HG03045 (cell line): ENCODE measurements around the gene CTSA.

Source experiments
- ATAC-seq: cut with Tn5 transposase; IDR thresholded peaks from one replicate; pipeline ENCODE4 v1.9.1; 2021; ENCODE audit warnings: mild to moderate bottlenecking, moderate library complexity; ENCODE audit not compliant: unreplicated experiment

The CTSA gene

DNA sequence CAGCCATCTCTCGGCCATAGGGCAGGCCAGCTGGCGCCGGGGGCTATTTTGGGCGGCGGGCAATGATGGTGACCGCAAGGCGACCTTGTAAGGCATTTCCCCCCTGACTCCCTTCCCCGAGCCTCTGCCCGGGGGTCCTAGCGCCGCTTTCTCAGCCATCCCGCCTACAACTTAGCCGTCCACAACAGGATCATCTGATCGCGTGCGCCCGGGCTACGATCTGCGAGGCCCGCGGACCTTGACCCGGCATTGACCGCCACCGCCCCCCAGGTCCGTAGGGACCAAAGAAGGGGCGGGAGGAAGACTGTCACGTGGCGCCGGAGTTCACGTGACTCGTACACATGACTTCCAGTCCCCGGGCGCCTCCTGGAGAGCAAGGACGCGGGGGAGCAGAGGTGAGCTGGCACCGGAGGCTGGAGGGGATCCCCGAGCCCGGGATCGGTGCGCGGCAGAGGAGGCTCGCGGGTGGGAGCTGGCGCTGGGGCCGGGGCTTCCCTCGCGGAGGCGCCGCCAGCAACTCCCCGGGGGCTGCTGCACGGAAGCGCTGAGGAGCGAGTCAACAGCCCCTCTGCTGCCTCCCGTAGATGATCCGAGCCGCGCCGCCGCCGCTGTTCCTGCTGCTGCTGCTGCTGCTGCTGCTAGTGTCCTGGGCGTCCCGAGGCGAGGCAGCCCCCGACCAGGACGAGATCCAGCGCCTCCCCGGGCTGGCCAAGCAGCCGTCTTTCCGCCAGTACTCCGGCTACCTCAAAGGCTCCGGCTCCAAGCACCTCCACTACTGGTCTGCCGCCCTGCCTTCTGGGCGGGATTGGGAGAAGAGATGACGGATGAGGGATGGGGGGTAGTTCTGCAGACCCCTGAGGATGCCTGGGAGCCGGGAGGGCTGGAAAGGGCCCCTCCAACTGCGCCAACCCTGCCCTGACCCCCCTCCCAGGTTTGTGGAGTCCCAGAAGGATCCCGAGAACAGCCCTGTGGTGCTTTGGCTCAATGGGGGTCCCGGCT, at the start of gene CTSA, which contains the start of gene NEURL2:
TSS of gene CTSA (plus strand) at position 351 of the 999 bp plus-strand sequence. CDS start at position 585, 234 bp downstream.
TSS of gene NEURL2 (minus strand) at position 224 of the 999 bp plus-strand sequence. CDS start at position 7, 217 bp downstream.
- peak; percentile 77 for ATAC-seq

DNA sequence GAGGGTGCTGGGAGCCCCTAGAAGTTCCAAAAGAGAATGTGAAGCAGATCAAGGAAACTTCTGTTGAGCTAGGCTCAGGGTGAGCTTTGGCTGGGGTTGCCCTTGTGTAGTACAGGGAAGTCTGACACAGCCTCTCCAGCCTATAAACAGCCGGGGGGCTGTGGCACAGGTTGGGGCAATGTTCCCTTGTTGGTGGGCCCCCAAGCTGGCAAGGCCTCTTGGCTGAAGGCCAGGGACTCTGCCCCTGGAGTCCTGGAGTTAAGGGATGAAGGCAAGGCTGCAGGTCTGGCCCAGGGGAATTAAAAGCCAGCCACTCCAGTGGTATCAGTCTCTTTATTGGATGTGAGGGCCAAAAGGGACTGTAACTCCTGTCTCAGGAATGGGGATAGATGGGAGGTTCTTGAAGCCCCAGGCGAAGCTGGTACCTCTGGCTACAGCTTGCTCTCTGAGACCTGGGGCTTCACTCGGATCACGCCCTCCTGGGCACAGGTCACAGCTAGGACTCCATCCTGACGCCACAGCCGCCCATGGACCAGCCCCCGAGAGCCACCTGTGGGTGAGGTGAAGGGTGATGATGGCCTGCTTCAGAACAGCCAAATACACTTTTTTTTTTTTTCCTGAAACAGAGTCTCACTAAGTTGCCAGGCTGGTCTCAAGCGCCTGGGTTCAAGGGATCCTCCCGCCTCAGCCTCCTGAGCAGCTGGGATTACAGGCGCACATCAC, 49.6 kb upstream of the CTSA start:
- no peak for ATAC-seq

DNA sequence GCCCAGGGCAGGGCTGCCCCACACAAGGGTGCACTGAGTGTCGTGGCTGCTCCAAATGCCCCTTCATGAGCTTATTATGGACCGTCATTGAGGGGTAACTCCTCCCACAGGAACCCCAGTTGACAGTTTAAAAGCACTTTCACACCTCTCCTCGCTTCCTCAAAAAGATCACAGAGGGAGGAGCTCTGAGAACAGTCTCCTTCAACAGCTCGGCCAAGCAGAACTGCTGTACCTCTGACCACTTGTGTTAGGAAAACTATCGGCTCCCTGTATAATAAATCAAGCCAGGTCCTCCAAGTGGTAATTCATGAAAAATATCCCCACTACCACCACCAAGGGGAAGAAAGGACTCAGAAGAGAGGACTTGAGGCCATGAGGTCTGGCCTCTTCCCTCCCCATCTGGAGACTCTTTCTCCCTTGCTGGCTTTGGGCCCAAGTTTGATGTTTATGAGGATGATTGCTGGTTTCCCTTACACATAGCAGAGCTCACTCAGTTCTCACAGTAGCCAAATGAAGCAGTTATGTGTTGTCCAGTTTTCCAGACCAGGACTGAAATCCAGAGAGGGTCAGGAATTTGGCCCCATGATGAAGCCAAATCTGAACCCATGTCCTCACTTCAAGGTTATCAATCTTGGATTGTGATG, 48.8 kb upstream of the CTSA start:
- no peak for ATAC-seq

DNA sequence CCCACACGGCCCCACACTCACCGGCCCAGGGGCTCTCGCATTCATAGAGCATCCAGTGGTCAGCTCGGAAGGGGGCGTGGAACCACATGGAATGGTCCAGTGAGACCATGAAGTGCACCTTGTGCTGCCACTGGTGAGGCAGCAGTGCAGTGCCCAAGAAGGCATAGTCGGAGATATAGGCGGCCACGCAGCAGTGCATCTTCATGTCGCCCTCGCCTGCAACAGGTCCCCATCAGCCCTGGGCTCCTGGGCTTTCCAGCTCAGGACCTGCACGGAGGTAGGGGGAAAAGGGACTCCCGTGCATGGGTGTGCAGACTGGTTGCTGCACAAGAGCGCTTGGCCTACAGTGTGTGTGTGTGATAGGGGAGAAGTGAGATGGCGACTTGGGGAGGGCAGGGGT, 47.6 kb upstream of the CTSA start:
- ATAC-seq = no peak

DNA sequence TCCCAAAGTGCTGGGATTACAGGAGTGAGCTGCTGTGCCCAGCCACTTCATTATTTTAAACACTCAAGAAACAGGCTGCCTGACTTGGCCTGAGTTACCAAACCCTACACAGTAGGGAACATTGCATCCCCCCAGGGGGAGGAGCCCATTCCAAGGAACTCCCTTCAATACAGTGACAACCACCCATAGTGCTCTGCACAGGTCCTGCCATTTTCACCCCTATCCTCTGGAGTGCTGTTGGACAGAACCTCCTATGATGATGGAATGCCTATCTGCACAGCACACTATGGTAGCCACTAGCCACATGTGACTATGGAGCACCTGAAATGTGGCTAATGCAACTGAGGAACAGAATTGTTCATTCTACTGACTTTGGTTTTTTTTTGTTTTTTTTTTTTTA, 45.7 kb upstream of the CTSA start:
- no peak for ATAC-seq

DNA sequence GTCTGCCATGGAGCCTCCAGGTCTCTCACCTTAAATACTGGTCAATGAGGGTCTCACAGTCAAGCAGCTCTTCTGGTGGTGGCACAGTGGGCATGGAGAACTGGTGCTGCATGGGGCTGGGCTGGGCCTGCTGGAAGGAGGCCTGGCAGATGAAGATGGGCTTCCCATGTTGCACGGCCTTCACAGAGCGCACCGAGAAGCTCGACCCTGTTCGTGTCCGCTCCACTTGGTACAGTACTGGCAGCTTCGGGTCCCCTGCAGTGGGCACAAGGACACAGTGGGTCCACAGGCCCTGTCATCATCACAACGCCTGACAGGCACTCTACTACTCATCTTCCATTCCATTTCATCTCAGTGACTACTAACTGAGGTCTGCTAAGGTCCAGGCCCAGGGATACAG, 42.7 kb upstream of the CTSA start:
- ATAC-seq = no peak

DNA sequence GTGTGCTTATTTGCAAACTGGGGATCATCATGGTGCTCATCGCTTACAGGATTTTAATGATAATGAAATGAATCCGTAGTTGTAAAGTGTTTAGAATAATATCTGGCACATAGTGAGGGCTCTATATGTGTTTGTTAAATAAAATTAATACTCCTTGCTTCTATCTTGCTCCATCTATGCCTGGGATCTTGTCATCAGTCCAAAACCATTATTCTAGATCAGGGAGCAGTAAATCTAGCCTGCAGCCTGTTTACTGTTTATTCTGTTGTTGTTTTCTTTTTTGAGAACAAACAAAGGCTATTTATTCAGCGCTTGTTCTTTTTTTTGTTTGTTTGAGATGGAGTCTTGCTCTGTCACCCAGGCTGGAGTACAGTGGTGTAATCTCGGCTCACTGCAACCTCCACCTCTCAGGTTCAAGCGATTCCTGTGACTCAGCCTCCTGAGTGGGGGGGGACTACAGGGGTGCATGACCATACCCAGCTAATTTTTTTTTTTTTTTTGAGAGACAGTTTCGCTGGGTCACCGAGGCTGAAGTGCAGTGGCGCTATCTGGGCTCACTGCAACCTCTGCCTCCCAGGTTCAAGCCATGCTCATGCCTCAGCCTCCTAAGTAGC, 42.1 kb upstream of the CTSA start:
- no peak for ATAC-seq

DNA sequence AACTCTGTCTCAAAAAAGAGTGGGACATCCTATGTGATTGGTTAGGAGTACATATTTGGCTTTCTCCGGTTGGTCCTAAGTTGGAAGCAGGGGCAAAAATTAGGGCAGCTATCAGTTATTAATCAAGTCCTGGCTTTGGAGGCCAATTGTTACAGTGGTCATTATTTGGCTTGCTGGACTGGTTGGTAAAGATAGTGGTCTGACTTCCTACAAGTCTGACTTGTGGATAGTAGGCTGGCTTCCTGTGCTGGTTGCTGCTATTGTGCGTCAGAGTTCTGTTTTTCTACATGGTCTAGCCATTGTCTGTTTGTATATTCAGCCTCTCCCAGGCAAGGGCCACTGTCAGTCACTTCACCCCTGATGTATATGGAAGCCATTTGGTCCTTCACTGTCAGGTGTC, 40.9 kb upstream of the CTSA start:
- no peak for ATAC-seq

DNA sequence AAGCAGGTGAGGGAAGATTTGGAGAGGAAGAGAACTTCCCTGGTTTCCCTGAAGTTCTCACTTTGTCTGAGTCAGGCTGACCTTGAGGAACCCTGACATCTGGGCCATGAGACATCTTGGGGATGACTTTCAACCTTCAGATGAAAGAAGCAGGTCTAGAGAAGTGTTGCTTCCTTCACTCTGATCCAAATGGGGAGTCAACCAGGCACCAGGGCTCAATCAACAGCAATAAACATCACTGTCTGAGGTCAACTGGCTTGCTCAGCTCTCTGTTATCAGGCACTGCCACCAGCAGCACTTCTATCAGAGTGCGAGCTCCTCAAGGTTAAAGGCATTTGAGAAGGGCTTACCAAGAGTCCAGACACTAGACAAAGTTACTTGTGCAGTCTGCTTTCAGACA, 40.2 kb upstream of the CTSA start:
- no peak for ATAC-seq

DNA sequence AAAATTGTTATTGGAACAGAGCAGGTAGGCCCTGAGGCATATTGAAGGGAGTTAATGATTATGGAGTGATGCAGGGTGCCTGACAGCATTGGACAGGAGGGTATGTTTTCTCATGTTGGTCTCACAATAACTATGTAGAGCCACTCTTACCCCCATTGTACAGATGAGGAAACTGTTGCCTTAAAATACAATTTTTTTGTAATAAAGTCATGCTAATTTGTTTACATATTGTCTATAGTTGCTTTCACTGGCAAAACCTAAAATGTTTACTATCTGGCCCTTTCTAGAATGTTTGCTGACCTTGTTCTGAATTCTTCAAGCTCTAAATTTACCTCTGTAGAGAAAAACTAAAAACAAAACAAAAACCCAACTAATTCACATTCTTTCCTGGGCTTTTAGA, 39.6 kb upstream of the CTSA start:
- ATAC-seq = no peak

DNA sequence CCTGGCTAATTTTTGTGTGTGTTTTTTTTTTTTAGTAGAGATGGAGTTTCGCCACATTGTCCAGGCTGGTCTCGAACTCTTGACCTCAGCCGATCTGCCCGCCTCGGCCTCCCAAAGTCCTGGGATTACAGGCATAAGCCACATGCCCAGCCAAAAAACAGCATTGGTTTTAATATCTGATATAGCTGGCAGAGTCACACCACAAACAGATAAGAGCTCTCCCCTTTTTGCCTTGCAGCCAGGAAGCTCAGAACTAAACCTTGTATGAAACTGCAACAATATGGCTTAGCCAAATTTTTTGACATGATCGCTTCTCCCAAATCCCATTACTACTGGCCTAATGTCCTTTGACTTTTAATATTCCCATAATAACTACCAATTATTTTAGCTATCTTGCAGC, 38.8 kb upstream of the CTSA start:
- no peak for ATAC-seq

DNA sequence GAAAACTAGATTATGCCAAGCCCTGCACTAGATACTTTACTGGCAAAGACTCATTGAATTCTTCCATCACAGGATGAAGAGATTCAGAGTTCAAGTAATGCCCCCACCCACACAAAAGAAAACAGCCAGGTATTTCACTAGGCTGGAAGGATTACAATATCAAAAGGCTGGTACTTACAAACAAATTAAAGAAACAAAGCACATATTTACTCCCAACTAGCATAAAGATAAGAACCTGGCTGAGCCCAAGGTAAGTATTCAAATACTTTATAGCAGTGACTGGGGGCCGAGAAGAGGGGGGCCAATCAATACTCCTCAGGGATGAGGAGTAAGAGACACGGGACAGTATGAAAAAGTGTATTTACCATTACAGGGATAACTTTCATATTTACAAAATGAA, 37.7 kb upstream of the CTSA start:
- no peak for ATAC-seq

DNA sequence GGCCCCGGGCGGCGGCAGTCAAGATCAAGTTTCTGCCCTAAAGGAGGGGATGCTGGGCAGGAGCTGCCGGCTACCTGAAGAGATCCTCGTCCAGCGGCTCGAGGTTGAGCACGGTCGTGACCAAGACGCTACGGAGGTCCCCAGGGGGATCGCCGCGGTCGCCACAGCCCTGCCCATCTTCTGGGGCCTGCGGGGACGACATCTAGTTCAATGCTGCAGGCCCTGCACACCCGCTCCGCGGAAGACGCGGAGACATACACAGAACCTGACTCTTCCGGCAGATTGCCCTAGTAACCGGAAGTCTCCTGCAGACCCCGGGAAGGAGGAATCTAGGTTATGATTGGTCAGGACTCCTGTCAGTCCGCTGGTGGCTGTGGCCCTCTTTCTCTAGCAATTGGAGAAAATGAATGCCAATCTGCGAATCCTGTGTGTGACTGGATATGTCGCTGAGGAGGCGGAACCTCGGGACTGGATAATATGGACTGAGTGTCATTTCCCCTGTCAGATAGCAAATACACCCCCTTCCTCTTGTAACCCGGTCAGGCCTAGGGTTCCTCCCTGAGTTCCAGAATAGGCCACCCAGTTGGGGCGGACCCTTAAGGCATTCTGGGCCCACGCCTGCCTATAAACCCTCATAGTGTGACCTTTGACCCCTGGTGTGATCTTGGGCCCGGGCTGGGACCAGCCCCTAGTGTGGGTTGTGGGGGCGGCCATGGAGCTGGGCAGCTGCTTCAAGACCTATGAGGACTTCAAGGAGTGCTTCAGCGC, 33.8 kb upstream of the CTSA start, which contains the start of the genes ACOT8 and ZSWIM3:
TSS of gene ACOT8 (minus strand) at position 279 of the 768 bp plus-strand sequence. CDS start at position 202, 77 bp downstream.
TSS of gene ZSWIM3 (plus strand) at position 501 of the 768 bp plus-strand sequence. CDS start at position 713, 212 bp downstream.
- peak; percentile 98 for ATAC-seq

DNA sequence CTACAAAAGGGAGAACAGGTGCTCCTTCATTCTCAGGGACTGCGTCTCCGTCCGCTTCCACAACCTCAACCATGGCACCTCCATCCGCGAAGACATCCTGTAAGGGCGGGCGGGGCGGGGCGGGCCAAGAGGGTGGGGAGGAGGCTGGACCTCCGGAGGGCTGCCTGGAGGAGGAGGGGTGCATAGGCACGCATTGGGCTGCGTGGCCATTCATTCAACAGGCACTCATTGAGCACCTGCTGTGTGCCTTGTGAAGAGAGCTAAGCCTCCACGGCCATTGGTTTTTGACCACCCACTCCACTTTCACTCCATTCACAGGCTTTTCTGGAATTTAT, 33.3 kb upstream of the CTSA start:
- peak; percentile 19 for ATAC-seq

DNA sequence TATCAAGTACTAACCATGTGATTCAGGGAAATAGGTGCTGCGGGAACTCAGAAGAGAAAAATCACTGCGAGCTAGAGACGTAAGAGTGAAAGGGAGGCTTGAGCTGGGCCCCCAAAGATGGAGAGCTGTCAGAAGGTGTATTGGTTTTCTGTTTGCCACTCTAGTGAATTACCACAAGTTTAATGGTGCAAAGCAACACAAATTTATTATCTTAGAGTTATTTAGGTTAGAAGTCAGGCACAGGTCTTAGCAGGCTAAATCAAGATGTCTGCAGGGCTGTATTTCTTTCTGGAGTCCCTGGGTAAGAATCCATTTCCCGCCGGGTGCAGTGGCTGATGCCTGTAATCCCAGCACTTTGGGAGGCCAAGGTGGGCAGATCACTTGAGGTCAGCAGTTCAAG, 31.2 kb upstream of the CTSA start:
- ATAC-seq = no peak

DNA sequence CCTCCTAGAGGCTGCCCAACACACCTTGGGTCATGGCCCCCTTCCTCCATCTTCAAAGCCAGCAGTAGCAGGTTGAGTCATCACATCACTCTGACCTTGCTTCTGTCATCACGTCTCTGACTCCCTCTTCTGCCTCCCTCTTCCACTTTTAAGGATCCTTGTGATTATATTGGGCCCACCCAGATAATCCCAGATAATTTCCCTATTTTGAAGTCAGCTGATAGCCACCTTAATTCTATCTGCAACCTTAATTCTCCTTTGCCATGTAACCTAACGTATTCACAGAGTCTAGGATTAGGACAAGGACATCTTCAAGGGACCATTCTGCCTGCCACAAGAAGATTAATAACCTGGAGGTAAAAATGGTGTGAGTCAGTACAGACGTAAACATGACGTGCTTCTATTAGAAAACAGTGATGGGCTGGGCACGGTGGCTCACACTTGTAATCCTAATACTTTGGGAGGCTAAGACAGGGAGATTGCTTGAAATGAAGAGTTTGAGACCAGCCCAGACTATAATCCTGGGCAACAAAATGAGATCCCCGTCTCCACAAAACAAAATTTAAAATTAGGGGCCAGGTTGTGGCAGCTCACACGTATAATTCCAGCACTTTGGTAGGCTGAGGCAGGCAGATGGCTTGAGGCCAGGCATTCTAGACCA, 30.4 kb upstream of the CTSA start:
- ATAC-seq = no peak

DNA sequence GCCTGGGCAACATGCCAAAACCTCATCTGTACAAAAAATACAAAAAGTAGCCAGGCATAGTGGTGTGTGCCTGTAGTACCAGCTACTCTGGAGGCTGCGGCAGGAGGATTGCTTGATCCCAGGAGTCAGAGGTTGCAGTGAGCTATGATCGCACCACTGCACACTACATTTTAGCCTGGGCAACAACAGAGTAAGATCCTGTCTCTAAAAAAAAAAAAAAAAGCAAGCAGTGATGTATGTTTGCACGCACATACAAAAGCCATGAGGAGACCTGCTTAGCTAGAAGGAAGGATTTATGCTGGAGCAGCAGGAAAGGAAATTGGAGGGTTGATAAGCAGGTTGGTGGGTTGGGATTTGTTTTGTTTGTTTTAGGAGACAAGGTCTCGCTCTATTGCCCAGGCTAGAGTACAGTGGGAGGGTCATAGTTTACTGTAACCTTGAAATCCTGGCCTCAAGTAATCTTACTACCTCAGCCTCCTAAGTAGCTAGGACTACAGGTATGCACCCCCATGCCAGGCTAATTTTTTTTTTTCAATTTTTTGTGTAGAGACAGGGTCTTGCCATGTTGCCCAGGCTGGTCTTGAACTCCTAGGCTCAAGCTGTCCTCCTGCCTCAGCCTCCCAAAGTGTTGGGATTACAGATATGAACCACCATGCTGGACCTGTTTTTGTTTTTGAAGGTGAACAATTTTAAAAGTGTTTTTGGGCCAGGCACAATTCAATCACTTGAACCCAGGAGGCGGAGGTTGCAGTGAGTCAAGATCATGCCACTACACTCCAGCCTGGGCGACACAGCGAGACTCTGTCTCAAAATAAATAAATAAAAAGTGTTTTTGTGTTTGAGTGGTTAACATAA, 29.7 kb upstream of the CTSA start:
- no peak for ATAC-seq
